Measurements from ENCODE around the gene SEC24C.
"Not testable (repeated sequence)": the region's sequence is repeated elsewhere in the genome, so short reads cannot be mapped to it uniquely, and the experiment has no call there.

SEC24C gene

GRCh38 chr10:73743905-73744663 lies at the start of gene SEC24C:
Gene SEC24C, plus strand, starts transcription at chr10:73744372. Its CDS starts 2,461 bp downstream, at chr10:73746833.
- peak; percentile 83 to 91 (median 88) for DNase-seq (ENCODE audit: low read depth in 3 of 3)

GRCh38 chr10:73695302-73695701 lies 48.9 kb upstream of the SEC24C start:
- DNase-seq (ENCODE audit: low read depth in 3 of 3), result not testable (repeated sequence)

GRCh38 chr10:73697675-73698159 lies 46.5 kb upstream of the SEC24C start, which contains the start of gene AGAP5:
Gene AGAP5, minus strand, starts transcription at chr10:73698109. Its CDS starts 354 bp downstream, at chr10:73697755.
- not testable (repeated sequence) for DNase-seq (ENCODE audit: low read depth in 3 of 3)

GRCh38 chr10:73698819-73699218 lies 45.4 kb upstream of the SEC24C start:
- DNase-seq (ENCODE audit: low read depth in 3 of 3), result not testable (repeated sequence)

- not testable (repeated sequence) for DNase-seq (ENCODE audit: low read depth in 3 of 3)
These were observed 40.2 kb upstream of the SEC24C start for GRCh38 chr10:73703924-73704323.

- not testable (repeated sequence) for DNase-seq (ENCODE audit: low read depth in 3 of 3)
These were observed 38.6 kb upstream of the SEC24C start for GRCh38 chr10:73705506-73706072.

- DNase-seq (ENCODE audit: low read depth in 3 of 3), result not testable (repeated sequence)
These were observed 37.7 kb upstream of the SEC24C start for GRCh38 chr10:73706488-73706887.

DNA sequence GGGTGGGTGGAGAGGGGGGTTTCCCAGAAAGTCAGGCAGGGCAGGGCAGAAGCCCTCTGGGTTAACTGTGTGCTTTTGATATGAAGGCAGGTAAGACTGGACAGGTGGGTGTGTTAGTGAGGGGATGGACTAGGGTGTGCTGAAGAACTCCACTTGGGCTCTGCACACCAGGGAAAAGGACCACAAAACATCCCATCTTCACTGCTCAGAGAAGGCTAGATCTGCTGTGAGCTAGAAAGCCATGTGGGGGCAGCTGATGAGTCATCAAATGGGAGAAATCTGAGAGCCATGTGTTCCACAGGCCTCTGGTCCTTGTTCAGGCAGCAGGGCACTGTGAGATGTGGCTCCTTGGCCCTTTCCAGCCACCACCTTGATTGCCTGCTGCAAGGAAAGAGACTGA lies 36.5 kb upstream of the SEC24C start:
- not testable (repeated sequence) for DNase-seq (ENCODE audit: low read depth in 3 of 3)

DNA sequence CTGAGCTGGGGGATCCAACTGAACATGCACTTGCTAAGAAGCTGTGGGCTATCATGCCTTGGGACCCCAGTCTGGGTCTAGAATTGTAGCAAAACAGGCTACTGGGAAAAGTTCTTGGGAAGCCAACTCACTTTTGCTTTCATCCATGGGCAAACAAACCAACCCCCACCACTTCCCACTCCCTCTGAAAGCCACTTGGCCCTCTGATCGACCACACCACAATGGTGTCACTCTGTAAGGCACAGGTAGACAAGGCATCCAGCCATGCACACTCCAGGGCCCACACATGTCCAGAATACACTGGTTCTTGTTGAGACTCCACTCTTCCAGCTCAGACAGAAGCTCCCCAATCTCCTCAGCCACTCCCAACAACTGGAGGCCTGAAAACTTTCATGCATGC lies 36.0 kb upstream of the SEC24C start:
- not testable (repeated sequence) for DNase-seq (ENCODE audit: low read depth in 3 of 3)

- not testable (repeated sequence) for DNase-seq (ENCODE audit: low read depth in 3 of 3)
These were observed 32.5 kb upstream of the SEC24C start for GRCh38 chr10:73711683-73712082.

DNA sequence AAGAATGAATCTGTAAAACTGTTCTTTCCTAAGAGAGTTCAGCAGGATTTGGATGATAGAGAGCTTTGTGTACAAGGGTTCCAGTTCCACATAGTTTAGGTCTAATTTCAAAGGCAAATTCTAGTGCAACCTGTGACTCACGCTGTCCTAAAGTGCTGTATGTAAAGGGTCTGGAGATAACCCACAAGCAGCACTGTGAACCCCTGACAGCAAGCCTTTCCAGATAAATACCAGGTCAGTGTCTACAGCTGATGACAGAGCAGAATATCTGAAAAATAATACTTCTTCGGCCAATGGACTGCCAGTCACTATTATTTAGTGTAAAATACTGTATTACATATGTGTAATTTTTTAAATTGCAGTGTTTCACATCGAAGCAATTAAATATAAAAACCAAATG lies 30.3 kb upstream of the SEC24C start:
- not testable (repeated sequence) for DNase-seq (ENCODE audit: low read depth in 3 of 3)

DNA sequence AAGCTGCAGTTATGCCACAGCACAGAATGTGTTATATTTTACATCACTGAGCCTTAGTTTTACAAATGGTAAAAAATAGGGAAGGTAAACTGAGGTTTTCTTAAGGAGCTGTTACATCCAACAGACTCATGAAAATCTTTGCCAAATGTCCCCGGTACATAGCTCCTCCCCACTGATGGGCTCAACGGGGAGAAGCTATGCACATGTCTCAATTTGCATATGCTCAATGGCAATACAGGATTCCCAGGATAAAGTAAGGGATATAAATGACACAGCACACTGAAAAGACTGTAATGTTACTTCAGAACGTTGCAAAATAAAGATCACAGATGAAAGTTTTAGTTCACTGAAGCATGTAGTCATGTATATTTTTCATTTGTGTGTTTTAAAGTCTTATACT lies 29.7 kb upstream of the SEC24C start:
- DNase-seq (ENCODE audit: low read depth in 3 of 3), result not testable (repeated sequence)

- DNase-seq (ENCODE audit: low read depth in 3 of 3), result not testable (repeated sequence)
These were observed 28.7 kb upstream of the SEC24C start for GRCh38 chr10:73715179-73716156.

- DNase-seq (ENCODE audit: low read depth in 3 of 3), result no peak
These were observed 27.9 kb upstream of the SEC24C start for GRCh38 chr10:73716251-73716650.

DNA sequence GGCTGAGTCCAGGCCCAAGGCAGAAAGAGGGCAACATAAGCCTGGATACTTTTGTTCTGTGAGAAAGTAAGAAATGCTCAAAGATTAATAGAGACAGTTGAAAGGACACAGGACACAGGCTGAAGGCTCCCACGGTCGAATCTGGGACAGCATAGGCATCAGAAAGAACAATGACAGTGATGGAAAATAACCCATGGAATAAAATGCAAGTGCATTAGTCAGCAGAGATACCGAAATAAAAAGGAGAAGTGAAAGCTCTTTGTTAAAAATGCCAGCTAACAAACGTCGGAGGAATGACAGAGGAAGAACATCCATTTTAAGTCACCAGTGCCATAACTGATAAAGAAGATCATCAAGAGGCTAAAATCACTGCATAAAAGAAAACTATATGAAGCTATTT lies 26.6 kb upstream of the SEC24C start:
- no peak for DNase-seq (ENCODE audit: low read depth in 3 of 3)

- not testable (repeated sequence) for DNase-seq (ENCODE audit: low read depth in 3 of 3)
These were observed 23.6 kb upstream of the SEC24C start for GRCh38 chr10:73720561-73720960.

DNA sequence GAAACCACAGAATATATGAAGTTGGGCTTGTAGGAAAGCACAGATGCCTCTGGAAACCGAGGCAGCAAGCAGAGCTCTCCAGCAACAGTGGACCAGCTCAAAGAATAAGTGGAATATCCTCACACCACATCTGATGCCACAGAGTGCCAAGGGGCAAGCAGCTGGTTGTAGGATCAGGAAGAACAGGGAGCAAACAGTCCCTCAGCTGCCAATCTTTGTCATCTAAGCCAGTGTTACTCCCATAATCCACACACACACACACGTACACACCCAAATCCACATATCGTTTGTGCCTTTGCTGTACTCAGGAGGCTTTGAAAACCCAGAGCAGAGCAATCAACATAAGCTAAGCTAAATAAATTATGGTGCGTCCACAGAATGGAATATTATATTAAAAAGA lies 20.7 kb upstream of the SEC24C start:
- no peak for DNase-seq (ENCODE audit: low read depth in 3 of 3)

- peak in 2 of 3 experiments; percentile 12 for DNase-seq (ENCODE audit: low read depth in 3 of 3)
These were observed 14.4 kb upstream of the SEC24C start for GRCh38 chr10:73729781-73730152.

GRCh38 chr10:73730153-73730906 lies 13.8 kb upstream of the SEC24C start:
- DNase-seq (ENCODE audit: low read depth in 3 of 3), result peak; percentile 82 to 87 (median 85)

GRCh38 chr10:73731588-73732375 lies 12.4 kb upstream of the SEC24C start:
- no peak for DNase-seq (ENCODE audit: low read depth in 3 of 3)
